Thyroid gland (tissue), 4 donors: ENCODE data around the gene PTGER3.

Experiments used
- CTCF ChIP-seq, 6 experiments: fragments of 200-600 bp in 3 of 6; fragments of 450-650 bp in 3 of 6; sonication (generic) in 3 of 6; IDR thresholded peaks; one replicate each; pipeline ENCODE4 v1.5.1; 2016 to 2019; ENCODE audit warnings: antibody characterized with exemption in 6 of 6, mild to moderate bottlenecking in 2 of 6, inconsistent platforms in 1 of 6, moderate library complexity in 1 of 6
- POLR2A ChIP-seq, 2 donors: fragments of 450-650 bp; IDR thresholded peaks; one replicate each; pipeline ENCODE4 v1.6.1; 2017; ENCODE audit warnings: antibody characterized with exemption in 2 of 2, mild to moderate bottlenecking in 2 of 2, moderate library complexity in 1 of 2

- TF ChIP-seq CTCF (IDR thresholded peaks at IDR 0.05), result no peak
- no peak for TF ChIP-seq POLR2A (IDR thresholded peaks at IDR 0.05)
Measured at GRCh38 chr1:71089536-71090270, 42.1 kb upstream of the PTGER3 start.
